DMS53 treated with DMSO at 0.1 percent for 48 hours (cell line): ENCODE results near the gene FKBP4.

Experiments
- DNase-seq: peaks from one replicate; lab custom pipeline; 2025; ENCODE audit not compliant: unreplicated experiment; lab: John Stamatoyannopoulos, UW

The FKBP4 gene

GRCh38 chr12:2812290-2813213, 17.8 kb downstream of the FKBP4 start, which contains the start of gene ITFG2:
ITFG2 (plus strand) TSS chr12:2812668; CDS start chr12:2812761, 93 bp downstream.
- DNase-seq = peak; percentile 100

- peak; percentile 77 for DNase-seq
These were observed 18.7 kb downstream of the FKBP4 start for GRCh38 chr12:2813214-2814185.

GRCh38 chr12:2819810-2820209, 25.0 kb downstream of the FKBP4 start:
- DNase-seq = no peak

- no peak for DNase-seq
These were observed 25.7 kb downstream of the FKBP4 start for GRCh38 chr12:2820432-2820831.

- DNase-seq = no peak
These were observed 28.7 kb downstream of the FKBP4 start for GRCh38 chr12:2823483-2823882.

GRCh38 chr12:2824541-2824940, 29.8 kb downstream of the FKBP4 start:
- no peak for DNase-seq

- no peak for DNase-seq
These were observed 30.4 kb downstream of the FKBP4 start for GRCh38 chr12:2825132-2825531.

- no peak for DNase-seq
These were observed 31.3 kb downstream of the FKBP4 start for GRCh38 chr12:2826036-2826435.

GRCh38 chr12:2826721-2827515, 32.1 kb downstream of the FKBP4 start:
- DNase-seq = no peak

GRCh38 chr12:2829275-2829674, 34.5 kb downstream of the FKBP4 start:
- DNase-seq = no peak

- DNase-seq = no peak
These were observed 37.9 kb downstream of the FKBP4 start for GRCh38 chr12:2832550-2833127.

- no peak for DNase-seq
These were observed 38.6 kb downstream of the FKBP4 start for GRCh38 chr12:2833327-2833726.

GRCh38 chr12:2833810-2834209, 39.0 kb downstream of the FKBP4 start:
- DNase-seq = no peak

- DNase-seq = no peak
These were observed 40.1 kb downstream of the FKBP4 start, which contains the start of gene NRIP2 for GRCh38 chr12:2834581-2835491. NRIP2 (minus strand) TSS chr12:2835035; CDS start chr12:2834983, 52 bp downstream.

GRCh38 chr12:2835691-2836403, 41.1 kb downstream of the FKBP4 start:
- no peak for DNase-seq

- DNase-seq = no peak
These were observed 41.8 kb downstream of the FKBP4 start for GRCh38 chr12:2836574-2836973.

- DNase-seq = no peak
These were observed 46.4 kb downstream of the FKBP4 start for GRCh38 chr12:2841056-2841650.

GRCh38 chr12:2842948-2843347, 48.2 kb downstream of the FKBP4 start:
- DNase-seq = no peak
